GM12878 (cell line): ENCODE measurements around the gene CAMTA1. TPM values are rescaled to one million over a fixed set of nuclear protein-coding genes. Genes with fewer than 3 reads are reported as not detected.

Experiments
- ATAC-seq: fragments of 200-7000 bp; cut with Tn5 transposase; 3 replicates; pipeline ENCODE4 v1.9.1; 2020; ENCODE audit warnings: mild to moderate bottlenecking, moderate library complexity
- BruUV-seq: library from RNA; stranded (reverse); fragments of 400-500 nt; replicated peaks from 2 replicates; lab custom pipeline; 2021; lab: Mats Ljungman, UMichigan
- CTCF ChIA-PET: fragments of 300-600 bp; sonication (Branson Sonifier 250); formaldehyde crosslinking; extraction: SDS; loops from one replicate; lab custom pipeline; 2021; ENCODE audit warnings: inconsistent platforms; lab: Yijun Ruan, JAX
- POLR2A ChIA-PET: fragments of 350-600 bp; formaldehyde crosslinking; extraction: SDS; loops from one replicate; lab custom pipeline; 2021; ENCODE audit warnings: inconsistent platforms; lab: Charles Lee
- RAD21 ChIA-PET: fragments of 300-600 bp; sonication (Branson Sonifier 250); formaldehyde crosslinking; loops from one replicate; lab custom pipeline; 2023; ENCODE audit warnings: antibody characterized with exemption; ENCODE audit not compliant: unreplicated experiment; lab: Charles Lee
- SMC1A ChIA-PET: fragments of 300-600 bp; sonication (Branson Sonifier 250); formaldehyde crosslinking; loops from one replicate; lab custom pipeline; 2023; ENCODE audit not compliant: unreplicated experiment, uncharacterized antibody; lab: Charles Lee
- DNase-seq: peaks from one replicate; pipeline ENCODE4 v3.0.0-alpha.2; 2011; ENCODE audit warnings: low read depth, low spot score
- FAIRE-seq: peaks from 3 replicates; lab custom pipeline; 2011; peaks lifted over from hg19 to GRCh38; lab: Jason Lieb, UNC
- H2AFZ ChIP-seq: 2 replicates; pipeline ENCODE4 v1.6.0; 2011; ENCODE audit warnings: low read depth, low read length, control low read depth; ENCODE audit not compliant: control insufficient read depth
- H3K27ac ChIP-seq: 2 replicates; pipeline ENCODE4 v1.5.1; 2011; ENCODE audit warnings: control low read depth; ENCODE audit not compliant: control insufficient read depth, insufficient read depth
- H3K27me3 ChIP-seq, 2 experiments: replicated peaks in 1 of 2; 2 replicates each; pipeline versions ENCODE4 v1.6.0 to v1.6.1; 2011; ENCODE audit warnings: low read length in 1 of 2; ENCODE audit not compliant: control insufficient read depth in 2 of 2, insufficient read depth in 2 of 2
- H3K36me3 ChIP-seq, 2 experiments: 2 replicates each; pipeline ENCODE4 v1.5.1; 2011; ENCODE audit warnings: low read length in 1 of 2; ENCODE audit not compliant: control insufficient read depth in 2 of 2, insufficient read depth in 2 of 2
- H3K4me1 ChIP-seq: 2 replicates; pipeline ENCODE4 v1.6.1; 2011; ENCODE audit warnings: mild to moderate bottlenecking, low read length, moderate library complexity, mixed read lengths; ENCODE audit not compliant: control insufficient read depth, insufficient read depth
- H3K4me2 ChIP-seq: 2 replicates; pipeline ENCODE4 v1.6.0; 2011; ENCODE audit warnings: control low read depth; ENCODE audit not compliant: control insufficient read depth, insufficient read depth
- H3K4me3 ChIP-seq: fragments of 200-600 bp; sonication (generic); 2 replicates; pipeline ENCODE4 v1.5.1; 2016
- H3K79me2 ChIP-seq: 2 replicates; pipeline ENCODE4 v1.6.0; 2011; ENCODE audit warnings: low read length; ENCODE audit not compliant: control insufficient read depth, insufficient read depth
- H3K9ac ChIP-seq: 2 replicates; pipeline ENCODE4 v1.8.0; 2011; ENCODE audit warnings: low read length, control low read depth, mixed read lengths; ENCODE audit not compliant: control insufficient read depth, insufficient read depth
- H3K9me3 ChIP-seq: replicated peaks from 3 replicates; pipeline ENCODE4 v1.5.1; 2011; ENCODE audit warnings: mild to moderate bottlenecking, low read length; ENCODE audit not compliant: control insufficient read depth, insufficient read depth
- H4K20me1 ChIP-seq: 2 replicates; pipeline ENCODE4 v1.6.0; 2011; ENCODE audit not compliant: control insufficient read depth, insufficient read depth
- NFIC ChIP-seq: IDR thresholded peaks from 2 replicates; pipeline ENCODE4 v1.6.1; 2012; ENCODE audit warnings: low read depth, mild to moderate bottlenecking, inconsistent platforms, low read length, moderate library complexity
- POLR2A ChIP-seq: IDR thresholded peaks from 2 replicates; pipeline ENCODE4 v1.6.1; 2011; ENCODE audit warnings: low read depth, mild to moderate bottlenecking, low read length
- SPI1 ChIP-seq: IDR thresholded peaks from 2 replicates; pipeline ENCODE4 v1.6.1; 2011; ENCODE audit warnings: low read depth, mild to moderate bottlenecking, low read length, moderate library complexity, borderline replicate concordance; ENCODE audit not compliant: insufficient read depth
- TCF3 ChIP-seq: IDR thresholded peaks from 2 replicates; pipeline ENCODE4 v1.6.1; 2012; ENCODE audit warnings: low read depth, mild to moderate bottlenecking, low read length, borderline replicate concordance; ENCODE audit not compliant: insufficient read depth
- WGBS: methylation state at CpG from one replicate; pipeline ENCODE4 v1.1.6; 2016; ENCODE audit warnings: low lambda C conversion rate; ENCODE audit not compliant: insufficient replicate concordance, insufficient coverage; ENCODE audit errors: missing lambda C conversion rate; 5-methylcytosine and 5-hydroxymethylcytosine counted together
- in situ Hi-C: fragments of 300-500 bp; cut with MboI; formaldehyde crosslinking; loops from 9 replicates; pipeline ENCODE4 v1.14.3; 2018; ENCODE audit warnings: mixed read lengths
- intact Hi-C: fragments of 100-400 bp; cut with micrococcal nuclease; formaldehyde crosslinking; loops from one replicate; pipeline ENCODE4 v1.14.2; 2022; ENCODE audit not compliant: unreplicated experiment
- polyA plus RNA-seq, 11 experiments: library from polyadenylated mRNA; depleted of rRNA in 4 of 11; unstranded in 6 of 11; stranded (reverse) in 5 of 11; fragments of >200 nt; fragmentation: Nextera tagmentation in 4 of 11; fragmentation: Illumina TruSeq in 1 of 11; extraction: Ambion mirVana in 4 of 11; extraction: Trizol in 1 of 11; gene quantifications; 1 replicate in 1 of 11; 2 replicates in 10 of 11; pipeline versions ENCODE4 v1.2.1 to v1.2.3, GENCODE V29; 2011 to 2016; ENCODE audit warnings: inconsistent platforms in 2 of 11, missing spikeins in 2 of 11, low read depth in 1 of 11
- total RNA-seq, 4 experiments: library from RNA; depleted of rRNA in 3 of 4; stranded (reverse); fragments of >200 nt in 3 of 4; fragmentation: Illumina TruSeq in 1 of 4; extraction: Trizol in 1 of 4; gene quantifications; 2 replicates each; pipeline versions ENCODE4 v1.2.1 to v1.2.3, GENCODE V29; 2013 to 2021
- TF ChIP-seq, protein P1 (sequence below): fragments of 450-650 bp; formaldehyde crosslinking; IDR thresholded peaks from 2 replicates; pipeline ENCODE4 v1.4.0; 2022; ENCODE audit warnings: mild to moderate bottlenecking, moderate library complexity
- TF ChIP-seq, protein P2 (sequence below): fragments of 450-650 bp; IDR thresholded peaks from 2 replicates; pipeline ENCODE4 v1.6.1; 2017; ENCODE audit warnings: low read depth, mild to moderate bottlenecking, moderate library complexity
- TF ChIP-seq, protein P3 (sequence below): fragments of 450-650 bp; IDR thresholded peaks from 2 replicates; pipeline ENCODE4 v1.6.1; 2016; ENCODE audit warnings: mild to moderate bottlenecking, moderate library complexity, borderline replicate concordance

The CAMTA1 gene
- total and polyA plus RNA-seq, 10 of the 15 experiments (the other 5 are each of a cell fraction or from before 2014, with no cell fraction given), result 37.7 to 148 (median 76.4) TPM

DNA sequence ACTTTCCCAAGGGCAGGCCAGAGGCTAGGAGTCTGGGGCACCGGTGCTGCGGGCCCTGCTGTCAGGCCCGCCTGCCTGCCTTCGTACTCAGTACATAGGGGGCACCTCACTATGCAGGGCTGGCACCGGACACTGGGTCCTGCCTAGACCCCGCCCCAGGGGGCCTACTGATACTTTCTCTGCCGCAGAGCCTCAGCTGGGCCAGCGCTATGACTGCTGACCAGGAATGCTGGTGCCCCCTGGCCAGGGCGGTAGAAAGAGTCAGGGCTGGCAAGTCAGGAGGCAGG lies 857.1 kb downstream of the CAMTA1 start:
- Histone ChIP-seq H3K9me3 (no peaks in the 10 kb centered on the region), H3K36me3 (no peaks in the 10 kb centered on the region), H3K79me2 (no peaks in the 10 kb centered on the region), H3K4me1 (no peaks in the 10 kb centered on the region), H3K9ac (no peak overlapping the region), H3K27me3 (no peaks in the 10 kb centered on the region; a peak in 1 of 4 replicates), H3K27ac (no peak overlapping the region), H3K4me3 (no peak overlapping the region), H2AFZ (no peak overlapping the region), H3K4me2 (no peak overlapping the region), H4K20me1 (no peaks in the 10 kb centered on the region)
- no peak for TF ChIP-seq POLR2A
- no TSS peak for BruUV-seq
- ChIA-PET POLR2A (no interaction called here), CTCF (no interaction called here), RAD21 (no interaction called here), SMC1A (no interaction called here)
- in situ Hi-C loops (no loop called here), intact Hi-C loops (no loop called here)
- no peak for FAIRE-seq
- no peak for DNase-seq
- ATAC-seq, result no peak
- WGBS, result 37% methylated on average over 9 of the region's 9 CpGs

GRCh38 chr1:7642781-7643529 lies 857.7 kb downstream of the CAMTA1 start:
- ChIA-PET SMC1A (no interaction called here), POLR2A (no interaction called here), RAD21 (no interaction called here), CTCF (no interaction called here)
- no TSS peak for BruUV-seq
- DNase-seq, result no peak
- Histone ChIP-seq H3K36me3 (no peaks in the 10 kb centered on the region), H3K4me2 (no peak overlapping the region), H4K20me1 (no peaks in the 10 kb centered on the region), H3K27ac (no peak overlapping the region), H3K9ac (no peak overlapping the region), H2AFZ (no peak overlapping the region), H3K4me1 (no peaks in the 10 kb centered on the region), H3K27me3 (no peaks in the 10 kb centered on the region; a peak in 1 of 4 replicates), H3K79me2 (no peaks in the 10 kb centered on the region), H3K4me3 (no peak overlapping the region), H3K9me3 (no peaks in the 10 kb centered on the region)
- 6% methylated on average over 3 of the region's 3 CpGs for WGBS
- in situ Hi-C loops, result no loop called here
- intact Hi-C loops, result no loop called here
- FAIRE-seq, result no peak
- no peak for ATAC-seq
- TF ChIP-seq TCF3, result no peak
- TF ChIP-seq, protein P1, sequence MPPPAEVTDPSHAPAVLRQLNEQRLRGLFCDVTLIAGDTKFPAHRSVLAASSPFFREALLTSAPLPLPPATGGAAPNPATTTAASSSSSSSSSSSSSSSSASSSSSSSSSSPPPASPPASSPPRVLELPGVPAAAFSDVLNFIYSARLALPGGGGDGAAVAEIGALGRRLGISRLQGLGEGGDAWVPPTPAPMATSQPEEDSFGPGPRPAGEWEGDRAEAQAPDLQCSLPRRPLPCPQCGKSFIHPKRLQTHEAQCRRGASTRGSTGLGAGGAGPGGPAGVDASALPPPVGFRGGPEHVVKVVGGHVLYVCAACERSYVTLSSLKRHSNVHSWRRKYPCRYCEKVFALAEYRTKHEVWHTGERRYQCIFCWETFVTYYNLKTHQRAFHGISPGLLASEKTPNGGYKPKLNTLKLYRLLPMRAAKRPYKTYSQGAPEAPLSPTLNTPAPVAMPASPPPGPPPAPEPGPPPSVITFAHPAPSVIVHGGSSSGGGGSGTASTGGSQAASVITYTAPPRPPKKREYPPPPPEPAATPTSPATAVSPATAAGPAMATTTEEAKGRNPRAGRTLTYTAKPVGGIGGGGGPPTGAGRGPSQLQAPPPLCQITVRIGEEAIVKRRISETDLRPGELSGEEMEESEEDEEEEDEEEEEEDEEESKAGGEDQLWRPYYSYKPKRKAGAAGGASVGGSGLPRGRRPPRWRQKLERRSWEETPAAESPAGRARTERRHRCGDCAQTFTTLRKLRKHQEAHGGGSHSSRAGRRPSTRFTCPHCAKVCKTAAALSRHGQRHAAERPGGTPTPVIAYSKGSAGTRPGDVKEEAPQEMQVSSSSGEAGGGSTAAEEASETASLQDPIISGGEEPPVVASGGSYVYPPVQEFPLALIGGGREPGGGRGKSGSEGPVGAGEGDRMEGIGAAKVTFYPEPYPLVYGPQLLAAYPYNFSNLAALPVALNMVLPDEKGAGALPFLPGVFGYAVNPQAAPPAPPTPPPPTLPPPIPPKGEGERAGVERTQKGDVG (CRISPR knock-in tag), result no peak
- TF ChIP-seq SPI1, result no peak
- no peak for TF ChIP-seq NFIC
- TF ChIP-seq, protein P2, sequence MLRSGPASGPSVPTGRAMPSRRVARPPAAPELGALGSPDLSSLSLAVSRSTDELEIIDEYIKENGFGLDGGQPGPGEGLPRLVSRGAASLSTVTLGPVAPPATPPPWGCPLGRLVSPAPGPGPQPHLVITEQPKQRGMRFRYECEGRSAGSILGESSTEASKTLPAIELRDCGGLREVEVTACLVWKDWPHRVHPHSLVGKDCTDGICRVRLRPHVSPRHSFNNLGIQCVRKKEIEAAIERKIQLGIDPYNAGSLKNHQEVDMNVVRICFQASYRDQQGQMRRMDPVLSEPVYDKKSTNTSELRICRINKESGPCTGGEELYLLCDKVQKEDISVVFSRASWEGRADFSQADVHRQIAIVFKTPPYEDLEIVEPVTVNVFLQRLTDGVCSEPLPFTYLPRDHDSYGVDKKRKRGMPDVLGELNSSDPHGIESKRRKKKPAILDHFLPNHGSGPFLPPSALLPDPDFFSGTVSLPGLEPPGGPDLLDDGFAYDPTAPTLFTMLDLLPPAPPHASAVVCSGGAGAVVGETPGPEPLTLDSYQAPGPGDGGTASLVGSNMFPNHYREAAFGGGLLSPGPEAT, result no peak
- TF ChIP-seq, protein P3, sequence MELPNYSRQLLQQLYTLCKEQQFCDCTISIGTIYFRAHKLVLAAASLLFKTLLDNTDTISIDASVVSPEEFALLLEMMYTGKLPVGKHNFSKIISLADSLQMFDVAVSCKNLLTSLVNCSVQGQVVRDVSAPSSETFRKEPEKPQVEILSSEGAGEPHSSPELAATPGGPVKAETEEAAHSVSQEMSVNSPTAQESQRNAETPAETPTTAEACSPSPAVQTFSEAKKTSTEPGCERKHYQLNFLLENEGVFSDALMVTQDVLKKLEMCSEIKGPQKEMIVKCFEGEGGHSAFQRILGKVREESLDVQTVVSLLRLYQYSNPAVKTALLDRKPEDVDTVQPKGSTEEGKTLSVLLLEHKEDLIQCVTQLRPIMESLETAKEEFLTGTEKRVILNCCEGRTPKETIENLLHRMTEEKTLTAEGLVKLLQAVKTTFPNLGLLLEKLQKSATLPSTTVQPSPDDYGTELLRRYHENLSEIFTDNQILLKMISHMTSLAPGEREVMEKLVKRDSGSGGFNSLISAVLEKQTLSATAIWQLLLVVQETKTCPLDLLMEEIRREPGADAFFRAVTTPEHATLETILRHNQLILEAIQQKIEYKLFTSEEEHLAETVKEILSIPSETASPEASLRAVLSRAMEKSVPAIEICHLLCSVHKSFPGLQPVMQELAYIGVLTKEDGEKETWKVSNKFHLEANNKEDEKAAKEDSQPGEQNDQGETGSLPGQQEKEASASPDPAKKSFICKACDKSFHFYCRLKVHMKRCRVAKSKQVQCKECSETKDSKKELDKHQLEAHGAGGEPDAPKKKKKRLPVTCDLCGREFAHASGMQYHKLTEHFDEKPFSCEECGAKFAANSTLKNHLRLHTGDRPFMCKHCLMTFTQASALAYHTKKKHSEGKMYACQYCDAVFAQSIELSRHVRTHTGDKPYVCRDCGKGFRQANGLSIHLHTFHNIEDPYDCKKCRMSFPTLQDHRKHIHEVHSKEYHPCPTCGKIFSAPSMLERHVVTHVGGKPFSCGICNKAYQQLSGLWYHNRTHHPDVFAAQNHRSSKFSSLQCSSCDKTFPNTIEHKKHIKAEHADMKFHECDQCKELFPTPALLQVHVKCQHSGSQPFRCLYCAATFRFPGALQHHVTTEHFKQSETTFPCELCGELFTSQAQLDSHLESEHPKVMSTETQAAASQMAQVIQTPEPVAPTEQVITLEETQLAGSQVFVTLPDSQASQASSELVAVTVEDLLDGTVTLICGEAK, result no peak
